Measurements from ENCODE around the gene LAMA2. TPM values are rescaled to one million over a fixed set of nuclear protein-coding genes. Genes with fewer than 3 reads are reported as not detected.

Gene LAMA2
- total and polyA plus RNA-seq, 2 of the 13 experiments (the other 11 are each of a cell fraction or from before 2014, with no cell fraction given), result 0.11 to 0.28 TPM

GRCh38 chr6:129055796-129056195 lies 172.9 kb downstream of the LAMA2 start:
- no peak overlapping the region for H3K27ac ChIP-seq (ENCODE audit: extremely low read length, insufficient read depth, low read length)
- no peak overlapping the region for H3K4me2 ChIP-seq (ENCODE audit: low read depth, low read length)
- no peak overlapping the region for H3K4me3 ChIP-seq (replicated peaks in 1 of 3; ENCODE audit: insufficient read depth in 1 of 3, low read depth in 2 of 3, low read length in 3 of 3)
- no peaks in the 10 kb centered on the region for H3K9me3 ChIP-seq (ENCODE audit: low read length)
- no peaks in the 10 kb centered on the region for H3K4me1 ChIP-seq (ENCODE audit: insufficient read depth, low read length)
- FAIRE-seq (no peak), ATAC-seq (no peak), DNase-seq (ENCODE audit: low spot score) (no peak)
- POLR2A ChIA-PET, result no interaction called here
- no peaks in the 10 kb centered on the region for H3K79me2 ChIP-seq (ENCODE audit: insufficient read depth, low read length)
- H3K36me3 ChIP-seq (replicated peaks in 1 of 2; ENCODE audit: control insufficient read depth in 1 of 2, insufficient read depth in 2 of 2, low read length in 2 of 2), result no peaks in the 10 kb centered on the region
- intact Hi-C loops (cut with micrococcal nuclease; ENCODE audit: unreplicated experiment) (no loop called here), in situ Hi-C loops (cut with HindIII; ENCODE audit: extremely low pct_ligation_motif_present, low pct_unique_long_range_greater_than_20kb) (no loop called here)
- H3K27me3 ChIP-seq (ENCODE audit: control insufficient read depth in 1 of 2, insufficient read depth in 2 of 2, low read length in 2 of 2), result no peaks in the 10 kb centered on the region
- no TSS peak for BruUV-seq (replicated peaks)
- no peak overlapping the region for H3K9ac ChIP-seq (ENCODE audit: insufficient read depth, low read depth, low read length)
- CTCF ChIA-PET (ENCODE audit: low intra/inter-chr PET ratio, low total read pairs), result no interaction called here
- 2% methylated on average over 3 of the region's 3 CpGs for WGBS (ENCODE audit: low lambda C conversion rate)
- no peaks in the 10 kb centered on the region for H4K20me1 ChIP-seq (ENCODE audit: insufficient read depth, low read length)
- H2AFZ ChIP-seq (ENCODE audit: low read length), result no peak overlapping the region
- TF ChIP-seq ZMYM4 (CRISPR knock-in tag; IDR thresholded peaks at IDR 0.05) (no peak), ZBTB39 (CRISPR knock-in tag; IDR thresholded peaks at IDR 0.05) (no peak), TBP (CRISPR knock-in tag; IDR thresholded peaks at IDR 0.05) (no peak), THAP11 (CRISPR knock-in tag; IDR thresholded peaks at IDR 0.05) (no peak), ZNF335 (CRISPR knock-in tag; IDR thresholded peaks at IDR 0.05) (no peak), PRPF4 (IDR thresholded peaks at IDR 0.05; ENCODE audit: low read depth, low read length, poor library complexity, severe bottlenecking) (no peak), ZNF407 (CRISPR knock-in tag; IDR thresholded peaks at IDR 0.05; ENCODE audit: not compliant biosample characterization) (no peak), KLF12 (CRISPR knock-in tag; IDR thresholded peaks at IDR 0.05; ENCODE audit: borderline replicate concordance) (no peak), RBAK (CRISPR knock-in tag; IDR thresholded peaks at IDR 0.05) (no peak), GRHL1 (CRISPR knock-in tag; conservative IDR thresholded peaks at IDR 0.05) (no peak), HIC2 (CRISPR knock-in tag; IDR thresholded peaks at IDR 0.05; ENCODE audit: low read depth) (no peak)

Data from HepG2 (cell line).